Peyer's patch (tissue), 4 donors: ENCODE data around the gene MAPK4.

Source experiments
- POLR2A ChIP-seq, 2 donors: fragments of 450-650 bp; IDR thresholded peaks; one replicate each; pipeline ENCODE4 v1.5.1; 2017; ENCODE audit warnings: antibody characterized with exemption in 2 of 2, mild to moderate bottlenecking in 2 of 2, moderate library complexity in 2 of 2
- TF ChIP-seq, protein P1 (sequence below), 6 experiments: fragments of 450-650 bp in 4 of 6; fragments of 200-600 bp in 2 of 6; sonication (generic) in 1 of 6; IDR thresholded peaks; one replicate each; pipeline ENCODE4 v1.5.1; 2017 to 2019; ENCODE audit warnings: antibody characterized with exemption in 6 of 6, mild to moderate bottlenecking in 3 of 6, moderate library complexity in 1 of 6

DNA sequence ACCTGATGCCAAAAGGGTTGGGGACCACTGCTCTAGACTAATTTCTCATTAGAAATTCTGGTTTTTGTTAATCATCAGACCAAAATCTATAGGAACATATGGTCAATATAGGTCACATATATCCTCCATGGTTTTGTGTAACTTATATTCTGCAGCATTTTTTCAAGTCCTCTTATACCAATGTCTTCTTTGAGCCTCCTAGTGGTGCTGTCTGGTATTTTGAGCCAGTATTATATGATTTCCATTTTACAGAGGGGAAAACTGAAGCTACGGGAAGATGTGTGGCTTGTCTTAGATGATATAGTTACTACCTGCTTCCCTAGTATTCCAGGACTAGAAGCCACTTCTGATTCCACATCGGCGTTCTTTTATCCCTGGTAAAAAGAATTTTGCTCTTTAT lies 13.8 kb downstream of the MAPK4 start:
- TF ChIP-seq, protein P1, sequence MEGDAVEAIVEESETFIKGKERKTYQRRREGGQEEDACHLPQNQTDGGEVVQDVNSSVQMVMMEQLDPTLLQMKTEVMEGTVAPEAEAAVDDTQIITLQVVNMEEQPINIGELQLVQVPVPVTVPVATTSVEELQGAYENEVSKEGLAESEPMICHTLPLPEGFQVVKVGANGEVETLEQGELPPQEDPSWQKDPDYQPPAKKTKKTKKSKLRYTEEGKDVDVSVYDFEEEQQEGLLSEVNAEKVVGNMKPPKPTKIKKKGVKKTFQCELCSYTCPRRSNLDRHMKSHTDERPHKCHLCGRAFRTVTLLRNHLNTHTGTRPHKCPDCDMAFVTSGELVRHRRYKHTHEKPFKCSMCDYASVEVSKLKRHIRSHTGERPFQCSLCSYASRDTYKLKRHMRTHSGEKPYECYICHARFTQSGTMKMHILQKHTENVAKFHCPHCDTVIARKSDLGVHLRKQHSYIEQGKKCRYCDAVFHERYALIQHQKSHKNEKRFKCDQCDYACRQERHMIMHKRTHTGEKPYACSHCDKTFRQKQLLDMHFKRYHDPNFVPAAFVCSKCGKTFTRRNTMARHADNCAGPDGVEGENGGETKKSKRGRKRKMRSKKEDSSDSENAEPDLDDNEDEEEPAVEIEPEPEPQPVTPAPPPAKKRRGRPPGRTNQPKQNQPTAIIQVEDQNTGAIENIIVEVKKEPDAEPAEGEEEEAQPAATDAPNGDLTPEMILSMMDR (IDR thresholded peaks at IDR 0.05), result no peak
- no peak for TF ChIP-seq POLR2A (IDR thresholded peaks at IDR 0.05)
